PC-9 (cell line): ENCODE data around the gene ADIPOR2. TPM values are rescaled to one million over a fixed set of nuclear protein-coding genes. Genes with fewer than 3 reads are reported as not detected.

Source experiments
- BruUV-seq: library from RNA; stranded (reverse); fragments of 400-500 nt; replicated peaks from 2 replicates; lab custom pipeline; 2021; lab: Mats Ljungman, UMichigan
- CTCF ChIA-PET: fragments of 300-600 bp; sonication (Branson Sonifier 250); formaldehyde crosslinking; loops from one replicate; lab custom pipeline; 2022; ENCODE audit warnings: antibody characterized with exemption; lab: Charles Lee
- POLR2A ChIA-PET: fragments of 300-600 bp; sonication (Branson Sonifier 250); formaldehyde crosslinking; loops from one replicate; lab custom pipeline; 2022; ENCODE audit warnings: antibody characterized with exemption; ENCODE audit not compliant: unreplicated experiment; lab: Charles Lee
- DNase-seq, 2 experiments: peaks; one replicate each; pipeline versions ENCODE4 v3.0.0 to v3.0.0-alpha.2; 2015 to 2022; ENCODE audit warnings: mixed read lengths in 1 of 2
- H2AFZ ChIP-seq: fragments of 200-600 bp; sonication (generic); 2 replicates; pipeline ENCODE4 v1.8.1; 2017; ENCODE audit warnings: antibody characterized with exemption
- H3F3A ChIP-seq: fragments of 200-600 bp; sonication (generic); 2 replicates; pipeline ENCODE4 v1.8.1; 2017; ENCODE audit warnings: antibody characterized with exemption, mild to moderate bottlenecking, low read depth; ENCODE audit not compliant: insufficient read depth
- H3K27ac ChIP-seq: fragments of 200-600 bp; sonication (generic); 2 replicates; pipeline ENCODE4 v1.6.1; 2016; ENCODE audit warnings: mixed run types
- H3K27me3 ChIP-seq: fragments of 200-600 bp; sonication (generic); 2 replicates; pipeline ENCODE4 v1.6.1; 2016; ENCODE audit warnings: low read depth, mixed run types; ENCODE audit not compliant: insufficient read depth
- H3K36me3 ChIP-seq: fragments of 200-600 bp; sonication (generic); 2 replicates; pipeline ENCODE4 v1.6.1; 2016; ENCODE audit warnings: low read depth, mixed run types
- H3K4me1 ChIP-seq: fragments of 200-600 bp; sonication (generic); replicated peaks from 2 replicates; pipeline ENCODE4 v1.6.1; 2016; ENCODE audit warnings: mixed run types; ENCODE audit not compliant: insufficient read depth
- H3K4me2 ChIP-seq: fragments of 200-600 bp; sonication (generic); 2 replicates; pipeline ENCODE4 v1.6.1; 2017; ENCODE audit warnings: mixed run types
- H3K4me3 ChIP-seq: fragments of 200-600 bp; sonication (generic); 2 replicates; pipeline ENCODE4 v1.6.1; 2016; ENCODE audit warnings: mixed run types
- H3K79me2 ChIP-seq: fragments of 200-600 bp; sonication (generic); 2 replicates; pipeline ENCODE4 v1.6.1; 2017; ENCODE audit warnings: low read depth, mixed run types
- H3K9me2 ChIP-seq: fragments of 200-600 bp; sonication (generic); 2 replicates; pipeline ENCODE4 v1.8.1; 2017; ENCODE audit warnings: mild to moderate bottlenecking; ENCODE audit not compliant: insufficient read depth
- H3K9me3 ChIP-seq: fragments of 200-600 bp; sonication (generic); 2 replicates; pipeline ENCODE4 v1.8.1; 2016; ENCODE audit warnings: low read depth; ENCODE audit not compliant: insufficient read depth
- H4K20me1 ChIP-seq: fragments of 200-600 bp; sonication (generic); 2 replicates; pipeline ENCODE4 v1.8.1; 2017; ENCODE audit not compliant: insufficient read depth
- EZH2 ChIP-seq: fragments of 200-600 bp; sonication (generic); IDR thresholded peaks from 2 replicates; pipeline ENCODE4 v1.8.0; 2017; ENCODE audit warnings: antibody characterized with exemption, low read depth
- intact Hi-C: fragments of 100-400 bp; cut with micrococcal nuclease; formaldehyde crosslinking; loops from one replicate; pipeline ENCODE4 v1.10.0; 2022; ENCODE audit not compliant: unreplicated experiment
- total RNA-seq: library from RNA; stranded (reverse); gene quantifications from 2 replicates; pipeline ENCODE4 v1.2.3, GENCODE V29; 2021
- TF ChIP-seq, protein P1 (sequence below): fragments of 200-600 bp; sonication (generic); conservative IDR thresholded peaks from 2 replicates; pipeline ENCODE4 v1.6.1; 2017; ENCODE audit warnings: mixed run types, antibody characterized with exemption, mild to moderate bottlenecking, moderate library complexity

The ADIPOR2 gene
- total RNA-seq, 1 experiment from 2014 or later: 107 TPM

DNA sequence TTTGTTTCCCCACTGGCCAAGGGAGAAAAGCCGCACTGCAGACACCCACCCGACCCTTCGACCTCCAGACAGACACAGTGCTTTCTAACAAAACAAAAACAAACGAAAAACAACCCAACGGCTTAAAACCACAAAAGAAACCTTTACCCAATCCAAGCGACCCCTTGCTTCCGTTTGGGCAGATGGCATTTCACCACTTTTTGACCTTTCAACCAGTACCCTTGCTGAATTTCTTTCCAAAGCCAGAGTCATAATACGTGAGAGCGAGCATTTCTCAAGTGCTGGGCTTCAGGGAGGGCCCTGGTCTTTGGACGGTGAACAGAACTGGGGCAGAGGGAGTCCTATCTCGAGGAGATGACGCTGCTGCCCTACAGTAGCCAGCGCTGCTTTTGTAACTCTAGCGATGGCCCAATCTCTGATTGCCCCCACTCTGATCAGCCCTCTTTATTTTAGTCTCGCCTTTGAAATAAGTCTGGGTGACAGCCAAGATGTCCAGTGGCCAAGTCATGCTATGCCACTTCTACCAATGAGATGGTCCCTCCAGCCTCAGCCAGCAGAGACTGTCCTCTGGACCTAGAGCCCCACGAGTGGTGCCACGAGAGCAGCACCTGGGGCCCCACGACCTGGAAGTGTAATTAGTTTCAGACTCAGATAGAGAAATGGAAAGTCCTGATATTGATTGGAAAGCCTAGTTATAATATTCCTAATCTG is 21.9 kb upstream of the ADIPOR2 start:
- no peak overlapping the region for H3K4me2 ChIP-seq
- H3F3A ChIP-seq: peaks cover 13% of the 10 kb centered on the region; the same call in 1 of the 2 replicates
- ChIA-PET POLR2A (no interaction called here), CTCF (no interaction called here)
- no peaks in the 10 kb centered on the region for H3K79me2 ChIP-seq
- no peak overlapping the region for H2AFZ ChIP-seq
- H3K4me3 ChIP-seq: no peak overlapping the region
- intact Hi-C loops: no loop called here
- H4K20me1 ChIP-seq: no peaks in the 10 kb centered on the region
- H3K27me3 ChIP-seq: no peaks in the 10 kb centered on the region
- peaks cover 24% of the 10 kb centered on the region for H3K4me1 ChIP-seq
- H3K27ac ChIP-seq: peak overlapping the region; percentile 90; the same call in 1 of the 2 replicates
- TF ChIP-seq, protein P1, sequence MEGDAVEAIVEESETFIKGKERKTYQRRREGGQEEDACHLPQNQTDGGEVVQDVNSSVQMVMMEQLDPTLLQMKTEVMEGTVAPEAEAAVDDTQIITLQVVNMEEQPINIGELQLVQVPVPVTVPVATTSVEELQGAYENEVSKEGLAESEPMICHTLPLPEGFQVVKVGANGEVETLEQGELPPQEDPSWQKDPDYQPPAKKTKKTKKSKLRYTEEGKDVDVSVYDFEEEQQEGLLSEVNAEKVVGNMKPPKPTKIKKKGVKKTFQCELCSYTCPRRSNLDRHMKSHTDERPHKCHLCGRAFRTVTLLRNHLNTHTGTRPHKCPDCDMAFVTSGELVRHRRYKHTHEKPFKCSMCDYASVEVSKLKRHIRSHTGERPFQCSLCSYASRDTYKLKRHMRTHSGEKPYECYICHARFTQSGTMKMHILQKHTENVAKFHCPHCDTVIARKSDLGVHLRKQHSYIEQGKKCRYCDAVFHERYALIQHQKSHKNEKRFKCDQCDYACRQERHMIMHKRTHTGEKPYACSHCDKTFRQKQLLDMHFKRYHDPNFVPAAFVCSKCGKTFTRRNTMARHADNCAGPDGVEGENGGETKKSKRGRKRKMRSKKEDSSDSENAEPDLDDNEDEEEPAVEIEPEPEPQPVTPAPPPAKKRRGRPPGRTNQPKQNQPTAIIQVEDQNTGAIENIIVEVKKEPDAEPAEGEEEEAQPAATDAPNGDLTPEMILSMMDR: no peak
- TF ChIP-seq EZH2: no peak
- H3K9me3 ChIP-seq: no peaks in the 10 kb centered on the region
- no peaks in the 10 kb centered on the region for H3K36me3 ChIP-seq
- no peaks in the 10 kb centered on the region for H3K9me2 ChIP-seq
- BruUV-seq: no TSS peak
- no peak for DNase-seq

DNA sequence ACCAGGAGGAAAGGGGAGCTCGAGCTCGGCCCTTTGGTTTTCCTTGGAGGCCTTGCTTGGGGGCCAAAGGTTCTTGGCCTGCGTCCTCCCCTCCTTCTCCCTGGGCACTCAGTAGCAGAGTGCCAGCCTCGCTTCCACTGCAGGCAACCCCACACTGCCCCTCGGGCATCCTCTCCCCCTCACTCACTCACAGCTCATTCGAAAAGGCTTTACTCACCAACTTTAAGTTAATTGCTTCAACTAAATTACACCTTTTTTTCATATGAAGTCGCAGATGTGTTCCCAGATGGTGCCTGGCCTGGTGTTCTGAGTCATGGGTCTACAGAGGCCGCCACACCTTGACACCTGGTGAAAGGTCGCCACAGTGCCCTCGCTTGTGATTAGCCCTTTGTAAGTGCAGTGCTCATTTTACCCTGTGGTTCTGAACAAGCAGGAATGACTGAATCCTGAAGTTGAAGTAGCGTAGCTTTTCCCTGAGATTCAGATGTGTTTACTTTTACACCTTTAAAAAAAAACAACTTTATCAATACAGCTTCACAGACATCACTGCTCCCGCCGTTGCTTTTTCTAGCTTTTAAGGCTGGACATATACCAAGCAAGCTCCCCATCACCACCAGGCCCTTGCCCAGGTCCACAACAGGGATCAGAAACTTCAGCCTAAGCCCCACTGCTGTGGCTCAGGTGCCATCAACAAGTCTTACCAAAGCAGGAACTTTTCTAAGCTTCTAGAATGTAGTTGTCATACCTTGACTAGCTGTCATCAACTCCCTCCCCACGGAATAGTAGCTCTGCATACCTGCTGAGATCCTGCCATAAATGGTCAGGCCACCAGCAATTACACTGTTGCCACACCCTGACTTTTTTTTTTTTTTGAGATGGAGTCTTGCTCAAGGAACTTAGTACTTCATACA is 20.3 kb upstream of the ADIPOR2 start:
- Histone ChIP-seq H3K4me1 (peaks cover 24% of the 10 kb centered on the region), H3K27me3 (no peaks in the 10 kb centered on the region), H3K27ac (peak overlapping the region; percentile 90), H3K79me2 (no peaks in the 10 kb centered on the region), H3K4me2 (peak overlapping the region; percentile 56), H4K20me1 (no peaks in the 10 kb centered on the region), H3K36me3 (no peaks in the 10 kb centered on the region), H3K9me2 (no peaks in the 10 kb centered on the region), H3F3A (peaks cover 13% of the 10 kb centered on the region; the same call in 1 of the 2 replicates), H2AFZ (0 out of 2 replicates have a peak overlapping the region, but pooled peaks have one; percentile 24), H3K4me3 (no peak overlapping the region), H3K9me3 (no peaks in the 10 kb centered on the region)
- ChIA-PET POLR2A (interaction anchor here (0.6 to 1.5 kb wide), 13 partner anchors 9 to 1338 kb away, joined by 3 to 25 read pairs (median 5); partner anchors contain the start of gene ADIPOR2), CTCF (interaction anchor here (0.5 to 0.7 kb wide), 5 partner anchors 8 to 557 kb away, joined by 3 to 4 read pairs (median 3); no protein-coding TSS in a partner anchor)
- no peak for TF ChIP-seq EZH2
- TF ChIP-seq, protein P1: no peak
- TSS peak; percentile 92 for BruUV-seq
- peak; percentile 56 to 92 for DNase-seq
- intact Hi-C loops: loop anchor here (1.0 kb wide), 2 partner anchors 10 to 20 kb away; no protein-coding TSS in a partner anchor

DNA sequence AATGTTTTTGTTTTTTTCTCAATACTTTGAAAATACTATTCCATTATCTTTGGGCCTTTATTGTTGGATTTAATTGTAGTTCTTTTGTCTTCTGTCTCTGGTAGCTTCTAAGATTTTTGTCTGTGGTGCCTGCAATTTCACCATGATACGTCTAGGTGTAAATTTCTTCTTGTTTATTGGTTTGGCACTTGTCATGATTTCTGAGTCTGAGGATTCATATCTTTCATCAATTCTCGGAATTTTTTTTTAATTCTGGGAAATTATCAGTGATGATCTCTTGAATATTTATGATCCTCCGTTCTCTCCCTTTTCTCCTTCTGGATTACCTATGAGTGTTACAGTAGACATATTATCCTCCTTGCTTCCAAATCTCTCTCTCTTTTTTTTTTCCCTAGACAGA is 14.8 kb upstream of the ADIPOR2 start:
- H4K20me1 ChIP-seq: no peaks in the 10 kb centered on the region
- no peaks in the 10 kb centered on the region for H3F3A ChIP-seq
- no TSS peak for BruUV-seq
- no peaks in the 10 kb centered on the region for H3K79me2 ChIP-seq
- no peaks in the 10 kb centered on the region for H3K9me2 ChIP-seq
- H3K36me3 ChIP-seq: no peaks in the 10 kb centered on the region
- no peak overlapping the region for H3K27ac ChIP-seq
- no peak overlapping the region for H3K4me2 ChIP-seq
- TF ChIP-seq EZH2: no peak
- TF ChIP-seq, protein P1: no peak
- H3K9me3 ChIP-seq: no peaks in the 10 kb centered on the region
- intact Hi-C loops: no loop called here
- no peak for DNase-seq
- no peak overlapping the region for H2AFZ ChIP-seq
- H3K27me3 ChIP-seq: no peaks in the 10 kb centered on the region
- H3K4me3 ChIP-seq: no peak overlapping the region
- ChIA-PET POLR2A (interaction anchor here (0.6 kb wide), 1 partner anchor 11 kb away, joined by 30 read pairs; no protein-coding TSS in a partner anchor), CTCF (no interaction called here)
- peaks cover 5% of the 10 kb centered on the region for H3K4me1 ChIP-seq
